DMS 273 treated with DMSO at 0.1 percent for 48 hours (cell line): ENCODE data around the gene CLNK.

Experiments
- DNase-seq: peaks from one replicate; lab custom pipeline; 2025; lab: John Stamatoyannopoulos, UW

Gene CLNK

DNA sequence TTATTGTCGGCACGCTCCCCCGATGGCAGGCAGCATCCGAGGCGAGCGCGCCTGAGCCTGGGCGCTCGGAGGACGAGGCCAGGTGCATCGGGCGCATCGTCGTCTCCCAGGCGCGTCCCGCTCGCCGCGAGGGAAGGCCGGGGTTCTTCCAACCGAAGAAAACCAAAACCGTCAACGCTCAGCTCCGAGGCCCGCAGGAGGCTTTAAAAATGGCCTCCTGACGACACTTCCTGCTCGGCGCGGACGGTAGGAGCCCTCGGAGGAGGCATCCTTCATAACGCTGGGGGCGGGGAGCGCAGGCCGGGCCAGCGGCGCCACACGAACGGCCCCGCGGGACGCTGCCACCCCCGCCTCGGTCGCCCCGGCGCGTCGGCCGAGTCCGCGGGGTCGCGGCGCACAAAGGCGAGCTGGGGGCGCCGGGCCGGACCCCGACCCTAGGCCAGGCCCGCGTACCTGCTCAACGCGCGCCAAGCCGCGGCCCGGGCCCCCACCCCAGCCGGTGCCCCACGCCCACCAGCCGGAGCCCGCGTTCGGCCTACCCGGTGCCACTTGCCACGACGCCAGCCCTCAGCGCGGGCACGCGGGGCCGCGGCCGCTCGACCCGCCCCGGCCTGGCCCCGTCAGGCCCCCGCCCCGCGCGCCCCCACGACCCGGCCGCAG lies 227.8 kb downstream of the CLNK start:
- no peak for DNase-seq

DNA sequence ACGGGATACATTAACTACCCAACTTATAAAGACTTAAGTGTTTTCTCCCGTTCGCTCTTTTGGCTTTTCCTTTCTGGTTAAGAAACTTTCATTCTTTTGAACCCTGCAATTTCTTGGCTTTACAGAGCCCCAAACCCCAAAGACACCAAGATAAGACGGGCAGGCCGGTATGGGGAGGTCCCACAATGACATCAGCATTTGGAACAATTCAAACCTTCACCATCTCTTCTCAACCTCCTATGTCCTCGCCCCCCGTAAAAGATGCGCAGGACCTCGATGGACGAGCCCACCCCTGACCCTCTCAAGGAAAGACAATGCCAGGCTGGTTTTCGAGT lies 228.3 kb downstream of the CLNK start:
- DNase-seq = no peak

DNA sequence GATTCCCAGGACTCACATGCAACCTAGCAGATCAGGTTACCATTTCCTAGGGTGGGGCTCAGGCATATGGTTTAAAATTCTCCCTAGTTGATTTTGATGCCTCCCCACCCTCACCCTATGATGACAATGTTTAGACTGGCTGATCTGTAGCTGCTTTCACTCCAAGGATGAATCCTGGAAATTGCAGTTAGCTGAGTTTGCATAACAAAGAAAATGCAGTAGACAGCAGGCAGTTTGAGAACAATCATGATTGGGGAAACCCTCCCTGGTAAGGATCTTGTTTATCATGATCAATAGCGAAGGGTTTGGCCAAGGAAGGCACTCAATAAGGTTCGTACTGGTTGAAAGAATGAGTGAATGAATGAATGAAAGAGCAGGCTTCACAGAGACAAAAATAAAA lies 229.4 kb downstream of the CLNK start:
- DNase-seq = no peak

DNA sequence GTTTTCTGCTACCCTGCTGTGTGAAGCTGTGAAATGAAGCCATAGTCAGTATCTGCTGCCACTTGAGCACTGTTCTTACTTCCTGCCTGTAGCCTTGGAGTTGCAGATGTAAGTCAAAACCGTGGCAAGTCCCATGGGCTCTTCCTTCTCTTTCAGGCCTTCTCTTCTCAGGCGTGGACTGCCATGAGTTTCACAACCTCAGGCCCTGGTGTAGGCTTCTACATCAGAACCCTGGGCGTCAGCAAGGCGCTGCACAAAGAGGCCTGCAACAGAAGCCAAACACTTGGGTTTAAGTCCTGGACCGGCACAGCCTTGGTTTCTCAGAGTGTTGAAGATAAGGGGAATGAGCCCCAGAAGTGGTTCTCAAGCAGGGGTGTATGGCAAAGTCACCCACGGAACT lies 229.8 kb downstream of the CLNK start:
- no peak for DNase-seq

DNA sequence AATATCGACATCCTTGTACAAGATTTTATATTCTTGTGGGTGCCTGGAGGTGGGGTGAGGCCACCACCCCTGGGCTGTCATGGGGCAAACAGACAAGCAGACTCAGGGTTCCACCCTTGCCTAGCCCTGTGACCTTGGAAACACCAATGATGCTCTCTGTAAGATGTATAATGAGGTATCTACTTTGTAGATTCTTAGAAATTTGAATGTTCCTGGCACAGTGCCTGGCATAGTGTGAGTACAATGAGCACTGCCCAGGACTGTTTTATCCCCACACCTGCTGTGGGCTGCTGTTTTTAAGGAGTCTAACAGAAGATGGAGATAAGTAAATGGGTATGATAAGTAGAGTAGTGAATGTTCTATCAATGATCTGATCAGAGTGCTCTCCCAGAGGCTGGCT lies 230.4 kb downstream of the CLNK start:
- no peak for DNase-seq

DNA sequence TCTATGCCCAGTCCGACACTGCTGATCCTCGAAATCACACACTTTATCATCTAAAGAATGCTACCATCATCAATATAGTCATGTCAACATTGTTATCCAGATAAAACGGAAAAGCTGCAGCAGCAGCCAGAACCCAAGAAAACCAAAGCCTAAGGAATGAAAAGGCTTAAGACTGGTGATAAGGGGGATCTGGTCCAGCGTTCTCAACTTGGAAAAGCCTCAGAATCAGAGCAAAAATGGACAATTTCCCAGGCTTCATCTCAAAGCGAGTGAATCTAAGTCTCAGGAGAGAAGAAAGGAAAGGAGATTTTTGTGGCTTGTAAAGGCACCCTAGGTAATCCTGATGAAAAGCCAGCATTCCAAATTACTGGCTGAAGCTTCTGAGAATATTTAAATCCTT lies 235.6 kb downstream of the CLNK start:
- DNase-seq = no peak

DNA sequence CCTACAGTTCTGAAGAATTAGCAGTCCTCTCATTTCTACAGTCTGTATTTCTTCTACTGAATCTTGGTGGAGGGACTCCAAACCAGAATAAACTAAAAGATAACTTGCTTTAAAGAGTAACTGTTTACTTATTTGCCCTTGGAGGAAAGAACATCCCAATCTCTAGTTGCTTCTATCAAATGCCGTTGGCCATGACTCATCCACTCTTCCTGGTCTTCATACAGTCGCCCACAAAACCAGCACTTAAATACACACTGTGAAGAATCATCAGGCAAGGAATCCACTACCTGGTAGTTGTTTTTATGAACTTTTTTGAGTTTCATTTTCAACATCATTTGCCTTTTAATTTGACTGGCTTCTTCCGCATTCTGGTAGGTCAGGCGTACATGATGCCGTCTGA lies 241.6 kb downstream of the CLNK start:
- no peak for DNase-seq

DNA sequence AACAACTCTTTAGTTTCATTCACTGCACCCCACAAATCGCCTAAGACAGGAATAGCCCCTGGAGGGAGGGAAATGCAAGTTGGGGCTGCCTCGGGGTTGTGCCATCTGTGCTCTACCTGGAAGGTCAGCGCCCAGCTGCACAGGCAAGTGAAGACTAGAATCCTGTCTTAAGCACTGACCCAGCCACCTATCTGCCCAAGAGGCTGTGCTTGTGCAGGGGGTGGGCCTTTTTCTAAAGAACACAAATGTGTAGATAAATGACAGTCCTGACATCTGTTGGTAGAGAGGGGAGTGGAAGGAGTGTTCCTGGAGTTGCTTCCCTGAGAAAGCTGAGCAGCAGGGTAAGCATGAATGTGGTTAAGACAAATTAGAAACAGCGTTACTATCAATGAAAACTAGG lies 243.1 kb downstream of the CLNK start:
- no peak for DNase-seq

DNA sequence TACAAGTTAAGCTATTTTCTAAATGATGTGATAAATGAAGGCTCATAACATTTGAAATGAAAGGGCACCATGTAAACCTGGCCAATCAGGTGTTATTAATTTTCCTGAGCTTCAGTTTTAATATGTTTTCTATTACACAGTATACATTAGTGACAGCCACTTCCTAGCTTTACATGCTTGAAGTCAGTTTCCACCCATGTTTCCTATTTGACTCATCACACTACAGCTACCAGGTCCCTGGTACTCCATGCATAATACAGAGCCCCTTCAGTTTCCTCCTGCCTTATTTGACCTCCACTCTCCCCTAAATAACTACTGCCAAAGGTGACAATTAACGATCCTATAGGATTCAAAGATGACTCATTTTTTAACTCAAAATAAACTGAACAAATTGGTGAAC lies 245.6 kb downstream of the CLNK start:
- DNase-seq = no peak

DNA sequence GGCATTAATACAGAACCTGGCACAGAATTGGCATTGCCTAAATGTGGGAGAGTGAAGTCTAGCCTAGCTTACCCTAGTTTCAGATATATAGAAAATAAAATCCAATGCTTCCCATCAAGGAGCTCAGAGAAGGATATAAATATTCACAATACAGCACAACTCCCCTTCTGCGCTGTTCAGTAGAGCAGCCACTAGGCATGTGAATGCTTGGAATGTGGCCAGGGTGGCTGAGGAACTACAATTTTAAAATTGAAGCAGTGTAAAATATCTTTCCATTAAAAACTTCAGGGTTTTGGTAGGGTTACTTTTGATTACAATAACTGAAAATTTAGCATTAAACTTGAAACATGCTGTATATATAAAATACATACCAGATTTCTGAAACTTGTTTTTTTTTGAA lies 246.8 kb downstream of the CLNK start:
- no peak for DNase-seq
